ENCODE data around the gene KLF5.
"Not testable (repeated sequence)": the region's sequence is repeated elsewhere in the genome, so short reads cannot be mapped to it uniquely, and the experiment has no call there.

The KLF5 gene

GRCh38 chr13:73040968-73041596 is 17.7 kb upstream of the KLF5 start:
- no peak overlapping the region for H2BK120ac ChIP-seq (ENCODE audit: low read depth, low read length)
- no peak overlapping the region for H3K4ac ChIP-seq (ENCODE audit: low read depth, low read length)
- H3K18ac ChIP-seq (ENCODE audit: low read length): no peak overlapping the region
- no peaks in the 10 kb centered on the region for H3K36me3 ChIP-seq (ENCODE audit: control insufficient read depth, insufficient read depth, low read length)
- H3K23ac ChIP-seq (ENCODE audit: low read length): no peak overlapping the region
- DNase-seq: no peak
- H4K8ac ChIP-seq (ENCODE audit: low read depth, low read length): no peak overlapping the region
- no peak overlapping the region for H3K4me2 ChIP-seq (ENCODE audit: low read length)
- H3K79me2 ChIP-seq (ENCODE audit: control insufficient read depth, insufficient read depth, low read length): no peaks in the 10 kb centered on the region
- H3K27ac ChIP-seq (ENCODE audit: low read depth, low read length): no peak overlapping the region
- no peak overlapping the region for H3K56ac ChIP-seq (ENCODE audit: low read length)
- H3K27me3 ChIP-seq (ENCODE audit: insufficient read depth, low read length, poor library complexity): no peaks in the 10 kb centered on the region
- H2BK5ac ChIP-seq (ENCODE audit: low read length): no peak overlapping the region
- H3K9ac ChIP-seq (ENCODE audit: low read length): no peak overlapping the region
- H2AK5ac ChIP-seq (ENCODE audit: low read length): no peak overlapping the region
- no peaks in the 10 kb centered on the region for H3K4me1 ChIP-seq (ENCODE audit: control insufficient read depth, low read depth, low read length)
- H3K4me3 ChIP-seq (ENCODE audit: low read length): no peak overlapping the region
- H4K5ac ChIP-seq (ENCODE audit: low read length): no peak overlapping the region
- no CpG with 5 or more reads among the region's 7 CpGs for WGBS (ENCODE audit: extremely low coverage, insufficient coverage, low lambda C conversion rate)
- H2BK15ac ChIP-seq (replicated peaks; ENCODE audit: low read depth): no peak overlapping the region
- no peaks in the 10 kb centered on the region for H3K79me1 ChIP-seq (ENCODE audit: low read length)

- Histone ChIP-seq H3K4me3 (ENCODE audit: low read length) (no peak overlapping the region), H3K9ac (ENCODE audit: low read length) (no peak overlapping the region), H4K8ac (ENCODE audit: low read depth, low read length) (no peak overlapping the region), H3K4me1 (ENCODE audit: control insufficient read depth, low read depth, low read length) (no peaks in the 10 kb centered on the region), H3K56ac (ENCODE audit: low read length) (no peak overlapping the region), H3K79me2 (ENCODE audit: control insufficient read depth, insufficient read depth, low read length) (no peaks in the 10 kb centered on the region), H3K27ac (ENCODE audit: low read depth, low read length) (no peak overlapping the region), H3K23ac (ENCODE audit: low read length) (no peak overlapping the region), H3K36me3 (ENCODE audit: control insufficient read depth, insufficient read depth, low read length) (no peaks in the 10 kb centered on the region), H3K18ac (ENCODE audit: low read length) (no peak overlapping the region), H2BK15ac (replicated peaks; ENCODE audit: low read depth) (no peak overlapping the region), H2BK5ac (ENCODE audit: low read length) (no peak overlapping the region), H2BK120ac (ENCODE audit: low read depth, low read length) (no peak overlapping the region), H2AK5ac (ENCODE audit: low read length) (no peak overlapping the region), H4K5ac (ENCODE audit: low read length) (no peak overlapping the region), H3K27me3 (ENCODE audit: insufficient read depth, low read length, poor library complexity) (no peaks in the 10 kb centered on the region), H3K4me2 (ENCODE audit: low read length) (no peak overlapping the region), H3K4ac (ENCODE audit: low read depth, low read length) (no peak overlapping the region), H3K79me1 (ENCODE audit: low read length) (no peaks in the 10 kb centered on the region)
- DNase-seq: no peak
- WGBS (ENCODE audit: extremely low coverage, insufficient coverage, low lambda C conversion rate): no CpG with 5 or more reads among the region's 6 CpGs
Observed at GRCh38 chr13:73045031-73045430, 13.8 kb upstream of the KLF5 start.

GRCh38 chr13:73048615-73049014 is 10.2 kb upstream of the KLF5 start:
- H3K4ac ChIP-seq (ENCODE audit: low read depth, low read length); H3K27ac ChIP-seq (ENCODE audit: low read depth, low read length); H3K4me2 ChIP-seq (ENCODE audit: low read length); DNase-seq; H3K56ac ChIP-seq (ENCODE audit: low read length); H2BK15ac ChIP-seq (replicated peaks; ENCODE audit: low read depth); H4K8ac ChIP-seq (ENCODE audit: low read depth, low read length); H3K9ac ChIP-seq (ENCODE audit: low read length); H3K79me1 ChIP-seq (ENCODE audit: low read length); H2BK5ac ChIP-seq (ENCODE audit: low read length); H3K36me3 ChIP-seq (ENCODE audit: control insufficient read depth, insufficient read depth, low read length); H3K79me2 ChIP-seq (ENCODE audit: control insufficient read depth, insufficient read depth, low read length); H2AK5ac ChIP-seq (ENCODE audit: low read length); H3K23ac ChIP-seq (ENCODE audit: low read length); H4K5ac ChIP-seq (ENCODE audit: low read length); H2BK120ac ChIP-seq (ENCODE audit: low read depth, low read length); H3K4me3 ChIP-seq (ENCODE audit: low read length); H3K27me3 ChIP-seq (ENCODE audit: insufficient read depth, low read length, poor library complexity); H3K18ac ChIP-seq (ENCODE audit: low read length); H3K4me1 ChIP-seq (ENCODE audit: control insufficient read depth, low read depth, low read length): not testable (repeated sequence)
- WGBS (ENCODE audit: extremely low coverage, insufficient coverage, low lambda C conversion rate): no CpG with 5 or more reads among the region's 2 CpGs

- no peak overlapping the region for H3K23ac ChIP-seq (ENCODE audit: low read length)
Observed at GRCh38 chr13:73054712-73055111, 4.1 kb upstream of the KLF5 start.

GRCh38 chr13:73055813-73056564 is 2.8 kb upstream of the KLF5 start:
- Histone ChIP-seq H3K23ac (ENCODE audit: low read length) (no peak overlapping the region), H2AK5ac (ENCODE audit: low read length) (no peak overlapping the region), H2BK120ac (ENCODE audit: low read depth, low read length) (no peak overlapping the region), H3K79me1 (ENCODE audit: low read length) (no peaks in the 10 kb centered on the region), H3K4me1 (ENCODE audit: control insufficient read depth, low read depth, low read length) (no peaks in the 10 kb centered on the region), H3K9ac (ENCODE audit: low read length) (no peak overlapping the region), H3K18ac (ENCODE audit: low read length) (no peak overlapping the region), H2BK15ac (replicated peaks; ENCODE audit: low read depth) (no peak overlapping the region), H3K56ac (ENCODE audit: low read length) (no peak overlapping the region), H4K5ac (ENCODE audit: low read length) (no peak overlapping the region), H3K27me3 (ENCODE audit: insufficient read depth, low read length, poor library complexity) (no peaks in the 10 kb centered on the region), H3K79me2 (ENCODE audit: control insufficient read depth, insufficient read depth, low read length) (peaks cover 1% of the 10 kb centered on the region), H3K36me3 (ENCODE audit: control insufficient read depth, insufficient read depth, low read length) (no peaks in the 10 kb centered on the region), H3K4me3 (ENCODE audit: low read length) (no peak overlapping the region), H4K8ac (ENCODE audit: low read depth, low read length) (no peak overlapping the region), H2BK5ac (ENCODE audit: low read length) (no peak overlapping the region), H3K4me2 (ENCODE audit: low read length) (no peak overlapping the region), H3K4ac (ENCODE audit: low read depth, low read length) (no peak overlapping the region), H3K27ac (ENCODE audit: low read depth, low read length) (no peak overlapping the region)
- no peak for DNase-seq
- WGBS (ENCODE audit: extremely low coverage, insufficient coverage, low lambda C conversion rate): no CpG with 5 or more reads among the region's 8 CpGs

More at GRCh38 chr13:73054712-73055111, 4.1 kb upstream of the KLF5 start:
- Histone ChIP-seq H2BK15ac (replicated peaks; ENCODE audit: low read depth) (no peak overlapping the region), H3K9ac (ENCODE audit: low read length) (no peak overlapping the region), H3K36me3 (ENCODE audit: control insufficient read depth, insufficient read depth, low read length) (no peaks in the 10 kb centered on the region), H3K79me1 (ENCODE audit: low read length) (no peaks in the 10 kb centered on the region), H3K4ac (ENCODE audit: low read depth, low read length) (no peak overlapping the region), H3K27me3 (ENCODE audit: insufficient read depth, low read length, poor library complexity) (no peaks in the 10 kb centered on the region), H3K18ac (ENCODE audit: low read length) (no peak overlapping the region), H2BK5ac (ENCODE audit: low read length) (no peak overlapping the region), H3K4me3 (ENCODE audit: low read length) (no peak overlapping the region), H3K4me1 (ENCODE audit: control insufficient read depth, low read depth, low read length) (no peaks in the 10 kb centered on the region), H3K4me2 (ENCODE audit: low read length) (no peak overlapping the region), H4K8ac (ENCODE audit: low read depth, low read length) (no peak overlapping the region), H2AK5ac (ENCODE audit: low read length) (no peak overlapping the region), H2BK120ac (ENCODE audit: low read depth, low read length) (no peak overlapping the region), H3K56ac (ENCODE audit: low read length) (no peak overlapping the region), H3K79me2 (ENCODE audit: control insufficient read depth, insufficient read depth, low read length) (no peaks in the 10 kb centered on the region), H4K5ac (ENCODE audit: low read length) (no peak overlapping the region), H3K27ac (ENCODE audit: low read depth, low read length) (no peak overlapping the region)
- no peak for DNase-seq
- no CpG with 5 or more reads among the region's 5 CpGs for WGBS (ENCODE audit: extremely low coverage, insufficient coverage, low lambda C conversion rate)
